ENCODE measurements around the gene KNOP1. TPM values are rescaled to one million over a fixed set of nuclear protein-coding genes. Genes with fewer than 3 reads are reported as not detected.

The KNOP1 gene
- total RNA-seq, result 11.5 TPM

GRCh38 chr16:19717741-19718623, at the start of gene KNOP1, which contains the start of gene IQCK:
Gene KNOP1 (minus strand): TSS chr16:19718227. CDS start chr16:19715035, 3,192 bp downstream.
Gene IQCK (plus strand): TSS chr16:19718271. CDS start chr16:19718307, 36 bp downstream.
- Histone ChIP-seq H3K27ac (ENCODE audit: low read depth, low read length) (peak within 1 kb of the TSS; percentile 59), H3K27me3 (ENCODE audit: control insufficient read depth in 3 of 3, insufficient read depth in 3 of 3, low read length in 3 of 3) (no peaks in the 10 kb centered on the region), H3K36me3 (ENCODE audit: control insufficient read depth in 3 of 3, insufficient read depth in 3 of 3, low read length in 3 of 3) (peaks cover 7 to 14% (median 14%) of the 10 kb centered on the region in 3 donors), H3K4me1 (ENCODE audit: control insufficient read depth in 3 of 3, insufficient read depth in 3 of 3, low read length in 3 of 3) (peaks cover 21 to 30% (median 24%) of the 10 kb centered on the region in 3 donors), H3K9me3 (ENCODE audit: control insufficient read depth in 3 of 3, low read length in 3 of 3) (no peaks in the 10 kb centered on the region), H3K4me3 (ENCODE audit: low read length in 3 of 3) (peak within 1 kb of the TSS; percentile 91 to 100 (median 98)), H3K9ac (ENCODE audit: low read depth in 1 of 3, low read length in 3 of 3) (peak within 1 kb of the TSS; percentile 77 to 94 (median 88))

GRCh38 chr16:19767497-19767896, 49.5 kb upstream of the KNOP1 start:
- Histone ChIP-seq H3K27me3 (ENCODE audit: control insufficient read depth in 3 of 3, insufficient read depth in 3 of 3, low read length in 3 of 3) (no peaks in the 10 kb centered on the region), H3K27ac (ENCODE audit: low read depth, low read length) (no peak overlapping the region)

GRCh38 chr16:19766988-19767387, 49.0 kb upstream of the KNOP1 start:
- H3K27me3 ChIP-seq (ENCODE audit: control insufficient read depth in 3 of 3, insufficient read depth in 3 of 3, low read length in 3 of 3), result no peaks in the 10 kb centered on the region
- H3K4me1 ChIP-seq (ENCODE audit: control insufficient read depth in 3 of 3, insufficient read depth in 3 of 3, low read length in 3 of 3), result no peaks in the 10 kb centered on the region
- no peaks in the 10 kb centered on the region for H3K9me3 ChIP-seq (ENCODE audit: control insufficient read depth in 3 of 3, low read length in 3 of 3)
- H3K9ac ChIP-seq (ENCODE audit: low read depth in 1 of 3, low read length in 3 of 3), result no peak overlapping the region
- peaks cover 0 to 2% (median 0%) of the 10 kb centered on the region in 3 donors for H3K36me3 ChIP-seq (ENCODE audit: control insufficient read depth in 3 of 3, insufficient read depth in 3 of 3, low read length in 3 of 3)
- no peak overlapping the region for H3K4me3 ChIP-seq (ENCODE audit: low read length in 3 of 3)
- H3K27ac ChIP-seq (ENCODE audit: low read depth, low read length), result peak overlapping the region; percentile 18

More at GRCh38 chr16:19767497-19767896, 49.5 kb upstream of the KNOP1 start:
- H3K4me3 ChIP-seq (ENCODE audit: low read length in 3 of 3), result no peak overlapping the region
- H3K9ac ChIP-seq (ENCODE audit: low read depth in 1 of 3, low read length in 3 of 3), result no peak overlapping the region
- peaks cover 0 to 2% (median 0%) of the 10 kb centered on the region in 3 donors for H3K36me3 ChIP-seq (ENCODE audit: control insufficient read depth in 3 of 3, insufficient read depth in 3 of 3, low read length in 3 of 3)
- no peaks in the 10 kb centered on the region for H3K9me3 ChIP-seq (ENCODE audit: control insufficient read depth in 3 of 3, low read length in 3 of 3)
- H3K4me1 ChIP-seq (ENCODE audit: control insufficient read depth in 3 of 3, insufficient read depth in 3 of 3, low read length in 3 of 3), result no peaks in the 10 kb centered on the region

- Histone ChIP-seq H3K27ac (ENCODE audit: low read depth, low read length) (peak overlapping the region; percentile 18), H3K36me3 (ENCODE audit: control insufficient read depth in 3 of 3, insufficient read depth in 3 of 3, low read length in 3 of 3) (peaks cover 0 to 2% (median 0%) of the 10 kb centered on the region in 3 donors), H3K4me1 (ENCODE audit: control insufficient read depth in 3 of 3, insufficient read depth in 3 of 3, low read length in 3 of 3) (no peaks in the 10 kb centered on the region), H3K9ac (ENCODE audit: low read depth in 1 of 3, low read length in 3 of 3) (no peak overlapping the region), H3K9me3 (ENCODE audit: control insufficient read depth in 3 of 3, low read length in 3 of 3) (no peaks in the 10 kb centered on the region), H3K27me3 (ENCODE audit: control insufficient read depth in 3 of 3, insufficient read depth in 3 of 3, low read length in 3 of 3) (no peaks in the 10 kb centered on the region), H3K4me3 (ENCODE audit: low read length in 3 of 3) (no peak overlapping the region)
Observed at GRCh38 chr16:19766554-19766884, 48.5 kb upstream of the KNOP1 start.

GRCh38 chr16:19765860-19766553, 48.0 kb upstream of the KNOP1 start:
- no peak overlapping the region for H3K9ac ChIP-seq (ENCODE audit: low read depth in 1 of 3, low read length in 3 of 3)
- no peaks in the 10 kb centered on the region for H3K9me3 ChIP-seq (ENCODE audit: control insufficient read depth in 3 of 3, low read length in 3 of 3)
- H3K4me1 ChIP-seq (ENCODE audit: control insufficient read depth in 3 of 3, insufficient read depth in 3 of 3, low read length in 3 of 3), result no peaks in the 10 kb centered on the region
- no peak overlapping the region for H3K4me3 ChIP-seq (ENCODE audit: low read length in 3 of 3)
- peak overlapping the region; percentile 1 for H3K27ac ChIP-seq (ENCODE audit: low read depth, low read length)
- H3K27me3 ChIP-seq (ENCODE audit: control insufficient read depth in 3 of 3, insufficient read depth in 3 of 3, low read length in 3 of 3), result no peaks in the 10 kb centered on the region
- peaks cover 0 to 2% (median 0%) of the 10 kb centered on the region in 3 donors for H3K36me3 ChIP-seq (ENCODE audit: control insufficient read depth in 3 of 3, insufficient read depth in 3 of 3, low read length in 3 of 3)

GRCh38 chr16:19760356-19761060, 42.5 kb upstream of the KNOP1 start:
- H3K27me3 ChIP-seq (ENCODE audit: control insufficient read depth in 3 of 3, insufficient read depth in 3 of 3, low read length in 3 of 3), result no peaks in the 10 kb centered on the region
- no peaks in the 10 kb centered on the region for H3K9me3 ChIP-seq (ENCODE audit: control insufficient read depth in 3 of 3, low read length in 3 of 3)
- H3K36me3 ChIP-seq (ENCODE audit: control insufficient read depth in 3 of 3, insufficient read depth in 3 of 3, low read length in 3 of 3), result no peaks in the 10 kb centered on the region
- no peak overlapping the region for H3K27ac ChIP-seq (ENCODE audit: low read depth, low read length)
- peaks cover 0 to 3% (median 0%) of the 10 kb centered on the region in 3 donors for H3K4me1 ChIP-seq (ENCODE audit: control insufficient read depth in 3 of 3, insufficient read depth in 3 of 3, low read length in 3 of 3)
- H3K9ac ChIP-seq (ENCODE audit: low read depth in 1 of 3, low read length in 3 of 3), result no peak overlapping the region
- no peak overlapping the region for H3K4me3 ChIP-seq (ENCODE audit: low read length in 3 of 3)

GRCh38 chr16:19757762-19758595, 40.0 kb upstream of the KNOP1 start:
- Histone ChIP-seq H3K27me3 (ENCODE audit: control insufficient read depth in 3 of 3, insufficient read depth in 3 of 3, low read length in 3 of 3) (no peaks in the 10 kb centered on the region), H3K4me3 (ENCODE audit: low read length in 3 of 3) (no peak overlapping the region), H3K36me3 (ENCODE audit: control insufficient read depth in 3 of 3, insufficient read depth in 3 of 3, low read length in 3 of 3) (no peaks in the 10 kb centered on the region), H3K27ac (ENCODE audit: low read depth, low read length) (no peak overlapping the region), H3K9ac (ENCODE audit: low read depth in 1 of 3, low read length in 3 of 3) (no peak overlapping the region), H3K4me1 (ENCODE audit: control insufficient read depth in 3 of 3, insufficient read depth in 3 of 3, low read length in 3 of 3) (peaks cover 4 to 8% (median 5%) of the 10 kb centered on the region in 3 donors), H3K9me3 (ENCODE audit: control insufficient read depth in 3 of 3, low read length in 3 of 3) (no peaks in the 10 kb centered on the region)

- Histone ChIP-seq H3K9ac (ENCODE audit: low read depth in 1 of 3, low read length in 3 of 3) (no peak overlapping the region), H3K27me3 (ENCODE audit: control insufficient read depth in 3 of 3, insufficient read depth in 3 of 3, low read length in 3 of 3) (no peaks in the 10 kb centered on the region), H3K36me3 (ENCODE audit: control insufficient read depth in 3 of 3, insufficient read depth in 3 of 3, low read length in 3 of 3) (no peaks in the 10 kb centered on the region), H3K4me1 (ENCODE audit: control insufficient read depth in 3 of 3, insufficient read depth in 3 of 3, low read length in 3 of 3) (peaks cover 4 to 11% (median 5%) of the 10 kb centered on the region in 3 donors), H3K4me3 (ENCODE audit: low read length in 3 of 3) (no peak overlapping the region), H3K9me3 (ENCODE audit: control insufficient read depth in 3 of 3, low read length in 3 of 3) (no peaks in the 10 kb centered on the region), H3K27ac (ENCODE audit: low read depth, low read length) (no peak overlapping the region)
Observed at GRCh38 chr16:19757026-19757425, 39.0 kb upstream of the KNOP1 start.

- Histone ChIP-seq H3K9me3 (ENCODE audit: control insufficient read depth in 3 of 3, low read length in 3 of 3) (no peaks in the 10 kb centered on the region), H3K9ac (ENCODE audit: low read depth in 1 of 3, low read length in 3 of 3) (no peak overlapping the region), H3K36me3 (ENCODE audit: control insufficient read depth in 3 of 3, insufficient read depth in 3 of 3, low read length in 3 of 3) (no peaks in the 10 kb centered on the region), H3K27me3 (ENCODE audit: control insufficient read depth in 3 of 3, insufficient read depth in 3 of 3, low read length in 3 of 3) (no peaks in the 10 kb centered on the region), H3K4me1 (ENCODE audit: control insufficient read depth in 3 of 3, insufficient read depth in 3 of 3, low read length in 3 of 3) (peaks cover 7 to 17% (median 14%) of the 10 kb centered on the region in 3 donors), H3K4me3 (ENCODE audit: low read length in 3 of 3) (no peak overlapping the region), H3K27ac (ENCODE audit: low read depth, low read length) (peak overlapping the region; percentile 32)
Observed at GRCh38 chr16:19755268-19755667, 37.2 kb upstream of the KNOP1 start.

All from skeletal muscle tissue (tissue), 4 donors.